IMR-90 (cell line): ENCODE data around the gene NEIL3. TPM values are rescaled to one million over a fixed set of nuclear protein-coding genes. Genes with fewer than 3 reads are reported as not detected.

Source experiments
- ATAC-seq: fragments of 200-7000 bp; cut with Tn5 transposase; 2 replicates; pipeline ENCODE4 v1.9.1; 2020; ENCODE audit warnings: low read depth, mild to moderate bottlenecking, moderate library complexity
- BruUV-seq: library from RNA; stranded (reverse); fragments of 400-500 nt; replicated peaks from 2 replicates; lab custom pipeline; 2021; lab: Mats Ljungman, UMichigan
- CTCF ChIA-PET: fragments of 300-600 bp; formaldehyde crosslinking; extraction: SDS; loops from one replicate; lab custom pipeline; 2021; ENCODE audit warnings: antibody characterized with exemption; lab: Yijun Ruan, JAX
- POLR2A ChIA-PET: fragments of 300-600 bp; sonication (Branson Sonifier 250); formaldehyde crosslinking; loops from one replicate; lab custom pipeline; 2022; ENCODE audit warnings: antibody characterized with exemption; ENCODE audit not compliant: unreplicated experiment; lab: Charles Lee
- DNase-seq: peaks from one replicate; pipeline ENCODE4 v3.0.0; 2013
- H2AFZ ChIP-seq: replicated peaks from 2 replicates; pipeline ENCODE3; 2013; ENCODE audit warnings: low read length, mild to moderate bottlenecking; ENCODE audit not compliant: poor library complexity
- H2AK5ac ChIP-seq: 2 replicates; pipeline ENCODE4 v1.6.1; 2013; ENCODE audit warnings: low read depth, low read length, inconsistent platforms
- H2AK9ac ChIP-seq: replicated peaks from 2 replicates; pipeline ENCODE3; 2013; ENCODE audit warnings: mild to moderate bottlenecking, low read depth, low read length, moderate library complexity; ENCODE audit not compliant: poor library complexity
- H2BK120ac ChIP-seq: 2 replicates; pipeline ENCODE4 v1.6.1; 2013; ENCODE audit warnings: low read depth, low read length, inconsistent platforms
- H2BK15ac ChIP-seq: 3 replicates; pipeline ENCODE4 v1.6.1; 2013; ENCODE audit warnings: low read depth, low read length, inconsistent platforms
- H2BK20ac ChIP-seq: 2 replicates; pipeline ENCODE4 v1.6.1; 2013; ENCODE audit warnings: low read depth, mild to moderate bottlenecking, inconsistent platforms, low read length, moderate library complexity
- H2BK5ac ChIP-seq: 2 replicates; pipeline ENCODE4 v1.6.1; 2013; ENCODE audit warnings: mild to moderate bottlenecking, low read depth, low read length, inconsistent platforms; ENCODE audit not compliant: poor library complexity, severe bottlenecking
- H3K14ac ChIP-seq: replicated peaks from 2 replicates; pipeline ENCODE4 v1.6.1; 2013; ENCODE audit warnings: low read depth, low read length, inconsistent platforms
- H3K18ac ChIP-seq: 2 replicates; pipeline ENCODE4 v1.6.1; 2013; ENCODE audit warnings: low read depth, low read length, control low read depth
- H3K23ac ChIP-seq: 2 replicates; pipeline ENCODE4 v1.6.1; 2013; ENCODE audit warnings: low read depth, low read length, inconsistent platforms
- H3K27ac ChIP-seq: 2 replicates; pipeline ENCODE4 v1.5.1; 2013; ENCODE audit warnings: mild to moderate bottlenecking, control low read depth, low read length; ENCODE audit not compliant: insufficient read depth
- H3K27me3 ChIP-seq: 2 replicates; pipeline ENCODE4 v1.6.1; 2013; ENCODE audit warnings: low read length; ENCODE audit not compliant: control insufficient read depth, insufficient read depth
- H3K36me3 ChIP-seq: 2 replicates; pipeline ENCODE4 v1.6.1; 2013; ENCODE audit warnings: low read length, mixed read lengths; ENCODE audit not compliant: control insufficient read depth, insufficient read depth
- H3K4ac ChIP-seq: 2 replicates; pipeline ENCODE4 v1.6.1; 2013; ENCODE audit warnings: low read depth, low read length, inconsistent platforms
- H3K4me1 ChIP-seq: 2 replicates; pipeline ENCODE4 v1.6.1; 2013; ENCODE audit warnings: low read length, mixed read lengths; ENCODE audit not compliant: control insufficient read depth, insufficient read depth
- H3K4me2 ChIP-seq: 2 replicates; pipeline ENCODE4 v1.6.1; 2013; ENCODE audit warnings: low read depth, mild to moderate bottlenecking, control low read depth, low read length, moderate library complexity
- H3K4me3 ChIP-seq: 2 replicates; pipeline ENCODE4 v1.5.1; 2013; ENCODE audit warnings: low read depth, mild to moderate bottlenecking, control low read depth, low read length, moderate library complexity; ENCODE audit not compliant: insufficient read depth
- H3K56ac ChIP-seq: 2 replicates; pipeline ENCODE4 v1.6.1; 2013; ENCODE audit warnings: low read length, inconsistent platforms; ENCODE audit not compliant: insufficient read depth; ENCODE audit errors: extremely low read depth
- H3K79me1 ChIP-seq, 2 experiments: 2 replicates each; pipeline ENCODE4 v1.6.1; 2013; ENCODE audit warnings: low read length in 2 of 2, inconsistent platforms in 1 of 2, low read depth in 1 of 2
- H3K9ac ChIP-seq: 2 replicates; pipeline ENCODE4 v1.6.1; 2013; ENCODE audit warnings: low read depth, low read length, control low read depth
- H3K9me1 ChIP-seq: 2 replicates; pipeline ENCODE4 v1.6.1; 2013; ENCODE audit warnings: low read length, inconsistent platforms; ENCODE audit not compliant: insufficient read depth
- H3K9me3 ChIP-seq: 2 replicates; pipeline ENCODE4 v1.6.1; 2013; ENCODE audit warnings: low read length; ENCODE audit not compliant: control insufficient read depth, insufficient read depth
- H4K20me1 ChIP-seq: 2 replicates; pipeline ENCODE4 v1.6.1; 2013; ENCODE audit warnings: low read length, inconsistent platforms; ENCODE audit not compliant: insufficient read depth
- H4K5ac ChIP-seq: 2 replicates; pipeline ENCODE4 v1.6.1; 2013; ENCODE audit warnings: mild to moderate bottlenecking, low read depth, low read length, control low read depth
- H4K8ac ChIP-seq, 2 experiments: 2 replicates each; pipeline ENCODE4 v1.6.1; 2013; ENCODE audit warnings: low read depth in 2 of 2, low read length in 2 of 2, control low read depth in 1 of 2, inconsistent platforms in 1 of 2
- H4K91ac ChIP-seq: 2 replicates; pipeline ENCODE4 v1.6.1; 2013; ENCODE audit warnings: low read depth, low read length, inconsistent platforms; ENCODE audit not compliant: insufficient read depth
- BHLHE40 ChIP-seq: fragments of 150-350 bp; IDR thresholded peaks from 2 replicates; pipeline ENCODE4 v1.6.1; 2016; ENCODE audit warnings: mild to moderate bottlenecking, low read depth, low read length
- CEBPB ChIP-seq: IDR thresholded peaks from 2 replicates; pipeline ENCODE4 v1.6.1; 2012; ENCODE audit warnings: low read depth, low read length, improper control_type of control experiment
- CHD1 ChIP-seq: IDR thresholded peaks from 2 replicates; pipeline ENCODE4 v1.6.1; 2012; ENCODE audit warnings: low read depth, low read length, improper control_type of control experiment
- ELK1 ChIP-seq: fragments of 150-350 bp; IDR thresholded peaks from 2 replicates; pipeline ENCODE4 v1.6.1; 2016; ENCODE audit warnings: low read depth, mild to moderate bottlenecking, low read length, moderate library complexity, borderline replicate concordance
- FOS ChIP-seq: fragments of 150-350 bp; IDR thresholded peaks from 2 replicates; pipeline ENCODE4 v1.6.1; 2016; ENCODE audit warnings: low read depth, low read length
- MAFK ChIP-seq: IDR thresholded peaks from 2 replicates; pipeline ENCODE4 v1.6.1; 2012; ENCODE audit warnings: low read depth, low read length, improper control_type of control experiment
- MAZ ChIP-seq: IDR thresholded peaks from 2 replicates; pipeline ENCODE4 v1.6.1; 2012; ENCODE audit warnings: low read depth, mild to moderate bottlenecking, low read length, improper control_type of control experiment, moderate library complexity, borderline replicate concordance
- MXI1 ChIP-seq: IDR thresholded peaks from 2 replicates; pipeline ENCODE4 v1.6.1; 2012; ENCODE audit warnings: low read depth, mild to moderate bottlenecking, low read length, moderate library complexity, borderline replicate concordance
- NFE2L2 ChIP-seq: fragments of 150-350 bp; IDR thresholded peaks from 2 replicates; pipeline ENCODE4 v1.6.1; 2016; ENCODE audit warnings: low read depth, mild to moderate bottlenecking, low read length
- POLR2A ChIP-seq: IDR thresholded peaks from 2 replicates; pipeline ENCODE4 v1.6.1; 2012; ENCODE audit warnings: mild to moderate bottlenecking, low read depth, low read length
- RAD21 ChIP-seq: IDR thresholded peaks from 2 replicates; pipeline ENCODE4 v1.6.1; 2012; ENCODE audit warnings: low read length, improper control_type of control experiment
- RCOR1 ChIP-seq: IDR thresholded peaks from 2 replicates; pipeline ENCODE4 v1.6.1; 2012; ENCODE audit warnings: mild to moderate bottlenecking, low read length, improper control_type of control experiment; ENCODE audit not compliant: insufficient replicate concordance
- RFX5 ChIP-seq: IDR thresholded peaks from 2 replicates; pipeline ENCODE4 v1.8.0; 2012; ENCODE audit warnings: low read depth, mild to moderate bottlenecking, low read length, moderate library complexity
- SMC3 ChIP-seq: fragments of 150-350 bp; IDR thresholded peaks from 2 replicates; pipeline ENCODE4 v1.6.1; 2016; ENCODE audit warnings: low read depth, mild to moderate bottlenecking, antibody characterized with exemption, low read length, moderate library complexity
- WGBS, 2 experiments: methylation state at CpG; one replicate each; pipeline versions ENCODE4 v1.1.5 to v1.1.7; 2013; ENCODE audit warnings: missing lambda C conversion rate in 2 of 2; ENCODE audit not compliant: insufficient read length in 1 of 2; ENCODE audit errors: extremely low coverage in 2 of 2; 5-methylcytosine and 5-hydroxymethylcytosine counted together
- dilution Hi-C: fragments of 300-500 bp; cut with HindIII; formaldehyde crosslinking; loops from one replicate; pipeline ENCODE4 v1.14.3; 2018; ENCODE audit warnings: low sequenced_read_pairs; ENCODE audit not compliant: unreplicated experiment
- in situ Hi-C: fragments of 300-500 bp; cut with MboI; formaldehyde crosslinking; loops from 3 replicates; pipeline ENCODE4 v1.14.3; 2019; ENCODE audit warnings: low sequenced_read_pairs, inconsistent platforms, mixed read lengths
- intact Hi-C: fragments of 100-400 bp; cut with micrococcal nuclease; formaldehyde crosslinking; loops from 2 replicates; pipeline ENCODE4 v1.10.0; 2022
- polyA plus RNA-seq, 3 experiments: library from polyadenylated mRNA; depleted of rRNA; stranded (reverse); fragments of >200 nt; gene quantifications; 2 replicates each; pipeline ENCODE4 v1.2.3, GENCODE V29; 2012; ENCODE audit warnings: low replicate concordance in 1 of 3
- total RNA-seq: library from RNA; depleted of rRNA; stranded (reverse); fragments of >200 nt; gene quantifications from 2 replicates; pipeline ENCODE4 v1.2.3, GENCODE V29; 2012
- TF ChIP-seq, protein P1 (sequence below): conservative IDR thresholded peaks from 2 replicates; pipeline ENCODE4 v1.5.1; 2012; ENCODE audit warnings: mild to moderate bottlenecking, low read depth, low read length, improper control_type of control experiment
- TF ChIP-seq, protein P2 (sequence below): fragments of 150-350 bp; IDR thresholded peaks from 2 replicates; pipeline ENCODE4 v1.6.1; 2017; ENCODE audit warnings: mild to moderate bottlenecking, antibody characterized with exemption, low read length, low read depth

The NEIL3 gene
- total and polyA plus RNA-seq, 2 of the 4 experiments (the other 2 are of a cell fraction) = 4.4 to 7.9 TPM

DNA sequence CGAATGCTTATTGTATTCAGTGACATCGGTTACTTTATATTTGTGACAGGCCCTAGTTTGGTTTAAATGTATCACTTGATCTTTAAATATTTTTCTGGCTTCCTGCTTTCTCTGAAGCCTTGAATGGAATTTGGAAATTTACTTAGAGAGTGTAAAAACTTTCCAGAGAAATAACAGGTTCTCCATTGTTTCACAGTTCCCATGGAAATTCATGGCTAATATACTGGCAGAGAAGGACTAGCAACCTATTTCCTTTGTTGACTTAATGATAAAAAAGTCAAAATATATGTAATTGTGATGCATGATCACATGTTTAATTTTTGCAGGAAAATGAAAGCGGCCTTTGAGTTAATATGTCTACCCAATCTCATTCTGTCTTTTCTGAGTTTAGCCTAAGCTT is 13.2 kb downstream of the NEIL3 start:
- Histone ChIP-seq H2AK9ac (no peak overlapping the region), H2AFZ (no peak overlapping the region), H2BK120ac (no peak overlapping the region), H3K23ac (no peak overlapping the region), H3K36me3 (no peaks in the 10 kb centered on the region), H3K9me3 (no peaks in the 10 kb centered on the region), H3K79me1 (peaks cover 18 to 23% of the 10 kb centered on the region in 2 experiments), H3K14ac (no peak overlapping the region), H4K20me1 (no peaks in the 10 kb centered on the region), H3K56ac (no peak overlapping the region), H4K91ac (no peak overlapping the region), H3K9me1 (no peaks in the 10 kb centered on the region), H3K18ac (peak overlapping the region; percentile 61; the same call in 1 of the 2 replicates), H2BK20ac (no peak overlapping the region), H3K27ac (no peak overlapping the region), H3K4ac (no peak overlapping the region), H3K9ac (no peak overlapping the region), H3K4me1 (peaks cover 5% of the 10 kb centered on the region; the same call in 1 of the 2 replicates), H2BK15ac (no peak overlapping the region), H3K4me3 (no peak overlapping the region), H4K8ac (peak overlapping the region in 1 of 2 experiments; percentile 32; a peak in 1 of 4 replicates), H2AK5ac (no peak overlapping the region), H3K4me2 (peak overlapping the region; percentile 86; the same call in 1 of the 2 replicates), H4K5ac (no peak overlapping the region; the same call in 1 of the 2 replicates), H2BK5ac (no peak overlapping the region), H3K27me3 (no peaks in the 10 kb centered on the region)
- no peak for DNase-seq
- POLR2A ChIA-PET = no interaction called here
- dilution Hi-C loops (no loop called here), intact Hi-C loops (no loop called here), in situ Hi-C loops (no loop called here)
- CTCF ChIA-PET = interaction anchor here (1.1 kb wide), 1 partner anchor 73 kb away, joined by 3 read pairs; no protein-coding TSS in a partner anchor
- ATAC-seq = no peak
- TF ChIP-seq, protein P1, sequence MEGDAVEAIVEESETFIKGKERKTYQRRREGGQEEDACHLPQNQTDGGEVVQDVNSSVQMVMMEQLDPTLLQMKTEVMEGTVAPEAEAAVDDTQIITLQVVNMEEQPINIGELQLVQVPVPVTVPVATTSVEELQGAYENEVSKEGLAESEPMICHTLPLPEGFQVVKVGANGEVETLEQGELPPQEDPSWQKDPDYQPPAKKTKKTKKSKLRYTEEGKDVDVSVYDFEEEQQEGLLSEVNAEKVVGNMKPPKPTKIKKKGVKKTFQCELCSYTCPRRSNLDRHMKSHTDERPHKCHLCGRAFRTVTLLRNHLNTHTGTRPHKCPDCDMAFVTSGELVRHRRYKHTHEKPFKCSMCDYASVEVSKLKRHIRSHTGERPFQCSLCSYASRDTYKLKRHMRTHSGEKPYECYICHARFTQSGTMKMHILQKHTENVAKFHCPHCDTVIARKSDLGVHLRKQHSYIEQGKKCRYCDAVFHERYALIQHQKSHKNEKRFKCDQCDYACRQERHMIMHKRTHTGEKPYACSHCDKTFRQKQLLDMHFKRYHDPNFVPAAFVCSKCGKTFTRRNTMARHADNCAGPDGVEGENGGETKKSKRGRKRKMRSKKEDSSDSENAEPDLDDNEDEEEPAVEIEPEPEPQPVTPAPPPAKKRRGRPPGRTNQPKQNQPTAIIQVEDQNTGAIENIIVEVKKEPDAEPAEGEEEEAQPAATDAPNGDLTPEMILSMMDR = no peak
- TF ChIP-seq ELK1 = no peak
- no peak for TF ChIP-seq SMC3
- no peak for TF ChIP-seq MAFK
- no peak for TF ChIP-seq RFX5
- no peak for TF ChIP-seq MXI1
- no peak for TF ChIP-seq BHLHE40
- TF ChIP-seq MAZ = no peak
- TF ChIP-seq FOS = no peak
- TF ChIP-seq NFE2L2 = no peak
- no peak for TF ChIP-seq POLR2A
- TF ChIP-seq CHD1 = no peak
- no peak for TF ChIP-seq RAD21
- no peak for TF ChIP-seq CEBPB
- TF ChIP-seq, protein P2, sequence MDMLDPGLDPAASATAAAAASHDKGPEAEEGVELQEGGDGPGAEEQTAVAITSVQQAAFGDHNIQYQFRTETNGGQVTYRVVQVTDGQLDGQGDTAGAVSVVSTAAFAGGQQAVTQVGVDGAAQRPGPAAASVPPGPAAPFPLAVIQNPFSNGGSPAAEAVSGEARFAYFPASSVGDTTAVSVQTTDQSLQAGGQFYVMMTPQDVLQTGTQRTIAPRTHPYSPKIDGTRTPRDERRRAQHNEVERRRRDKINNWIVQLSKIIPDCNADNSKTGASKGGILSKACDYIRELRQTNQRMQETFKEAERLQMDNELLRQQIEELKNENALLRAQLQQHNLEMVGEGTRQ = no peak
- TF ChIP-seq RCOR1 = no peak
- BruUV-seq = no TSS peak
- WGBS, 2 experiments = no CpG with 5 or more reads among the region's 3 CpGs
